ENCODE data around the gene SMOC2. TPM values are rescaled to one million over a fixed set of nuclear protein-coding genes. Genes with fewer than 3 reads are reported as not detected.

Gene SMOC2
- total RNA-seq, 1 experiment from 2014 or later: 0.42 TPM

GRCh38 chr6:168574699-168575195 lies 133.8 kb downstream of the SMOC2 start:
- BruUV-seq (replicated peaks): no TSS peak
- ChIA-PET POLR2A (no interaction called here), CTCF (no interaction called here), RAD21 (ENCODE audit: low non-redundant PET in 1 of 2, low total read pairs in 2 of 2, uncharacterized antibody in 2 of 2, unreplicated experiment in 2 of 2) (no interaction called here)
- Histone ChIP-seq H3K27ac (ENCODE audit: low read depth, low read length) (no peak overlapping the region), H3K36me3 (ENCODE audit: control insufficient read depth in 1 of 2, insufficient read depth in 2 of 2, low read length in 2 of 2) (no peaks in the 10 kb centered on the region), H3K9ac (ENCODE audit: low read length) (no peak overlapping the region), H3K4me3 (replicated peaks in 1 of 2; ENCODE audit: low read depth in 1 of 2, low read length in 2 of 2) (no peak overlapping the region), H3K9me3 (ENCODE audit: control insufficient read depth in 1 of 2, insufficient read depth in 1 of 2, low read depth in 1 of 2, low read length in 2 of 2) (no peaks in the 10 kb centered on the region), H3K4me2 (ENCODE audit: low read length) (peak overlapping the region; percentile 35), H3K4me1 (ENCODE audit: control insufficient read depth in 1 of 2, insufficient read depth in 2 of 2, low read length in 2 of 2) (peaks cover 0 to 4% of the 10 kb centered on the region in 2 experiments; a peak in 1 of 4 replicates), H3K9me2 (ENCODE audit: insufficient read depth) (no peaks in the 10 kb centered on the region), H2AFZ (ENCODE audit: low read depth, low read length, poor library complexity, severe bottlenecking) (no peak overlapping the region), H4K20me1 (ENCODE audit: insufficient read depth) (no peaks in the 10 kb centered on the region), H3K79me2 (ENCODE audit: insufficient read depth, low read length) (no peaks in the 10 kb centered on the region), H3K27me3 (ENCODE audit: insufficient read depth, low read length) (no peaks in the 10 kb centered on the region)
- intact Hi-C loops (cut with micrococcal nuclease): no loop called here
- ATAC-seq: peak; percentile 78
- TF ChIP-seq JUND (IDR thresholded peaks at IDR 0.05) (no peak), YY1 (IDR thresholded peaks at IDR 0.05; ENCODE audit: extremely low read depth, insufficient replicate concordance, low read depth, low read length) (no peak), CBX3 (IDR thresholded peaks at IDR 0.05; ENCODE audit: low read depth) (no peak), POLR2AphosphoS5 (IDR thresholded peaks at IDR 0.05; ENCODE audit: low read depth, low read length) (no peak), EZH2 (IDR thresholded peaks at IDR 0.05) (no peak), ZFX (IDR thresholded peaks at IDR 0.05) (no peak), ATF3 (IDR thresholded peaks at IDR 0.05) (no peak), SRF (IDR thresholded peaks at IDR 0.05; ENCODE audit: low read depth) (no peak), MAX (IDR thresholded peaks at IDR 0.05) (no peak), EGR1 (IDR thresholded peaks at IDR 0.05; ENCODE audit: low read depth) (no peak), SP1 (IDR thresholded peaks at IDR 0.05; ENCODE audit: low read depth) (no peak)
- peak; percentile 21 for DNase-seq (ENCODE audit: low read depth, low spot score)
